Lung microvascular endothelial cell (primary cell): ENCODE measurements around the gene PLCH2. TPM values are rescaled to one million over a fixed set of nuclear protein-coding genes. Genes with fewer than 3 reads are reported as not detected.

Source experiments
- DNase-seq, 2 donors: peaks; one replicate each; pipeline versions ENCODE4 v3.0.0 to v3.0.0-alpha.2; 2010; ENCODE audit warnings: low read depth in 2 of 2
- total RNA-seq: library from RNA; depleted of rRNA; stranded (reverse); fragments of >200 nt; gene quantifications from 2 replicates; pipeline ENCODE4 v1.2.1, GENCODE V29; 2014

Gene PLCH2
- total RNA-seq, 1 donor from 2014 or later: under 0.01 TPM

- peak; percentile 53 to 93 for DNase-seq
Observed at GRCh38 chr1:2459757-2460156, 16.3 kb upstream of the PLCH2 start.

GRCh38 chr1:2460203-2460602 is 15.9 kb upstream of the PLCH2 start:
- no peak for DNase-seq

- no peak for DNase-seq
Observed at GRCh38 chr1:2460996-2461751, 14.9 kb upstream of the PLCH2 start.

- no peak for DNase-seq
Observed at GRCh38 chr1:2462819-2463218, 13.3 kb upstream of the PLCH2 start.

GRCh38 chr1:2463396-2463795 is 12.7 kb upstream of the PLCH2 start:
- no peak for DNase-seq

- DNase-seq: no peak
Observed at GRCh38 chr1:2465371-2466269, 10.5 kb upstream of the PLCH2 start.

- no peak for DNase-seq
Observed at GRCh38 chr1:2466270-2466665, 9.8 kb upstream of the PLCH2 start.

- no peak for DNase-seq
Observed at GRCh38 chr1:2466958-2467554, 9.0 kb upstream of the PLCH2 start.

GRCh38 chr1:2468041-2468472 is 8.0 kb upstream of the PLCH2 start:
- peak; percentile 42 to 51 for DNase-seq

GRCh38 chr1:2468540-2468939 is 7.5 kb upstream of the PLCH2 start:
- no peak for DNase-seq

- DNase-seq: no peak
Observed at GRCh38 chr1:2469103-2469940, 6.8 kb upstream of the PLCH2 start.

GRCh38 chr1:2470290-2471158 is 5.6 kb upstream of the PLCH2 start:
- DNase-seq: no peak

GRCh38 chr1:2471159-2471471 is 5.0 kb upstream of the PLCH2 start:
- no peak for DNase-seq

GRCh38 chr1:2471587-2472001 is 4.5 kb upstream of the PLCH2 start:
- no peak for DNase-seq

- no peak for DNase-seq
Observed at GRCh38 chr1:2472109-2472508, 4.0 kb upstream of the PLCH2 start.

- no peak for DNase-seq
Observed at GRCh38 chr1:2472561-2473177, 3.4 kb upstream of the PLCH2 start.

- DNase-seq: no peak
Observed at GRCh38 chr1:2473198-2473597, 2.9 kb upstream of the PLCH2 start.

GRCh38 chr1:2474104-2474844 is 1.8 kb upstream of the PLCH2 start:
- no peak for DNase-seq

GRCh38 chr1:2474933-2475371 is 1.1 kb upstream of the PLCH2 start:
- no peak for DNase-seq
